Measurements from ENCODE around the gene P2RY14. TPM values are rescaled to one million over a fixed set of nuclear protein-coding genes. Genes with fewer than 3 reads are reported as not detected.

Gene P2RY14
- polyA plus RNA-seq, 1 donor: 2.8 TPM

- no peaks in the 10 kb centered on the region for H3K9me3 ChIP-seq (ENCODE audit: control insufficient read depth, low read depth, low read length)
- DNase-seq: no peak
- no peaks in the 10 kb centered on the region for H3K36me3 ChIP-seq (ENCODE audit: control insufficient read depth, insufficient read depth, low read length)
- H3K4me1 ChIP-seq (ENCODE audit: control insufficient read depth, insufficient read depth, low read length): no peaks in the 10 kb centered on the region
- no peaks in the 10 kb centered on the region for H3K27me3 ChIP-seq (ENCODE audit: control insufficient read depth, insufficient read depth, low read length)
- no peak overlapping the region for H3K4me3 ChIP-seq (ENCODE audit: low read length)
- no CpG with 5 or more reads among the region's 2 CpGs for WGBS (ENCODE audit: insufficient coverage, low lambda C conversion rate)
- no peak overlapping the region for H3K27ac ChIP-seq (ENCODE audit: low read length)
These were observed 36.8 kb upstream of the P2RY14 start for GRCh38 chr3:151315136-151315535.

- Histone ChIP-seq H3K27ac (ENCODE audit: low read length) (no peak overlapping the region), H3K27me3 (ENCODE audit: control insufficient read depth, insufficient read depth, low read length) (no peaks in the 10 kb centered on the region), H3K4me3 (ENCODE audit: low read length) (no peak overlapping the region), H3K36me3 (ENCODE audit: control insufficient read depth, insufficient read depth, low read length) (no peaks in the 10 kb centered on the region), H3K9me3 (ENCODE audit: control insufficient read depth, low read depth, low read length) (no peaks in the 10 kb centered on the region), H3K4me1 (ENCODE audit: control insufficient read depth, insufficient read depth, low read length) (no peaks in the 10 kb centered on the region)
- WGBS (ENCODE audit: insufficient coverage, low lambda C conversion rate): no CpG with 5 or more reads among the region's 5 CpGs
- no peak for DNase-seq
These were observed 36.3 kb upstream of the P2RY14 start for GRCh38 chr3:151314593-151314992.

- H3K9me3 ChIP-seq (ENCODE audit: control insufficient read depth, low read depth, low read length): no peaks in the 10 kb centered on the region
- H3K36me3 ChIP-seq (ENCODE audit: control insufficient read depth, insufficient read depth, low read length): no peaks in the 10 kb centered on the region
- WGBS (ENCODE audit: insufficient coverage, low lambda C conversion rate): 100% methylated on average over 1 of the region's 2 CpGs
- H3K27ac ChIP-seq (ENCODE audit: low read length): no peak overlapping the region
- DNase-seq: no peak
- H3K4me1 ChIP-seq (ENCODE audit: control insufficient read depth, insufficient read depth, low read length): no peaks in the 10 kb centered on the region
- H3K4me3 ChIP-seq (ENCODE audit: low read length): no peak overlapping the region
- no peaks in the 10 kb centered on the region for H3K27me3 ChIP-seq (ENCODE audit: control insufficient read depth, insufficient read depth, low read length)
These were observed 35.8 kb upstream of the P2RY14 start for GRCh38 chr3:151314137-151314536.

DNA sequence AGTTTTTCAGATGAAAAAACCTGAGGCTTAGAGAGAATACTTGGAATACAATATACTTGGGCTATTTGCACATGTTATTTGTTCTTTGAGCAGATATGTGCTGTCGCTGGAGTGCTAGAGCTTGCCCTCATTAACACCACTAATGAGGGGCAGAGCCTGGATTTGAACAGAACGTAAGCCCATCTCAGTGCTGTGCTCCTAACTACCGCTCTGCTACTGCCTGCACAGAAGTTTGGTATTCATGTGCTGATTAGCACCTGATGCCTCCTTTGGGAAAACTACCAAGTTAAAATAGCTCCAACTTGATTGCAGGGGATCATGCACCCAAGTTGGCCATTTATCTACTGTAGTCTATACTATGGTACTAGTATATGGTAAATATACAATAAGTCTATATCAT lies 34.6 kb upstream of the P2RY14 start:
- Histone ChIP-seq H3K4me1 (ENCODE audit: control insufficient read depth, insufficient read depth, low read length) (no peaks in the 10 kb centered on the region), H3K36me3 (ENCODE audit: control insufficient read depth, insufficient read depth, low read length) (no peaks in the 10 kb centered on the region), H3K9me3 (ENCODE audit: control insufficient read depth, low read depth, low read length) (no peaks in the 10 kb centered on the region), H3K27ac (ENCODE audit: low read length) (no peak overlapping the region), H3K4me3 (ENCODE audit: low read length) (no peak overlapping the region), H3K27me3 (ENCODE audit: control insufficient read depth, insufficient read depth, low read length) (no peaks in the 10 kb centered on the region)
- no CpG with 5 or more reads among the region's 3 CpGs for WGBS (ENCODE audit: insufficient coverage, low lambda C conversion rate)
- DNase-seq: no peak

DNA sequence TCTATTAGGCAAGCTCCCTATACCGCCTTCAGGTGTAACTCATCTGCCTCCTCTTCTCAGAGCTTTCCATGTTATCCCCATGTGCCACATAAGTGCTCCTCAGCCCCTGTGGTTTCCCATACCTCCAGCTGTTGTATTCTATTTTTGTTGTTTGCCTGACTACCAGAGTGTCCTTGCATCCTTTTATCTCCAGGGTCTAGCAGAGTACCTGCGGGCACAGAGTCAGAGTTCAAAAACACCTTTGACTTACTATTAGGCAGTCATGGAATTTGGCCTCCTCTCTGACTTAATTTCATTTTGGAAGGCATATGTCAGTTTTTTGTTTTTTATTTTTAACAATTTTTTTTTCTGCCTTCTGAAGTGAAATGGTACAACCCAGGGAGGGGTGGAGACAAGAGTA lies 31.2 kb upstream of the P2RY14 start:
- no peaks in the 10 kb centered on the region for H3K4me1 ChIP-seq (ENCODE audit: control insufficient read depth, insufficient read depth, low read length)
- H3K36me3 ChIP-seq (ENCODE audit: control insufficient read depth, insufficient read depth, low read length): no peaks in the 10 kb centered on the region
- no peak overlapping the region for H3K4me3 ChIP-seq (ENCODE audit: low read length)
- no peaks in the 10 kb centered on the region for H3K27me3 ChIP-seq (ENCODE audit: control insufficient read depth, insufficient read depth, low read length)
- no peak overlapping the region for H3K27ac ChIP-seq (ENCODE audit: low read length)
- DNase-seq: no peak
- H3K9me3 ChIP-seq (ENCODE audit: control insufficient read depth, low read depth, low read length): no peaks in the 10 kb centered on the region
- WGBS (ENCODE audit: insufficient coverage, low lambda C conversion rate): no CpG with 5 or more reads among the region's 2 CpGs

DNA sequence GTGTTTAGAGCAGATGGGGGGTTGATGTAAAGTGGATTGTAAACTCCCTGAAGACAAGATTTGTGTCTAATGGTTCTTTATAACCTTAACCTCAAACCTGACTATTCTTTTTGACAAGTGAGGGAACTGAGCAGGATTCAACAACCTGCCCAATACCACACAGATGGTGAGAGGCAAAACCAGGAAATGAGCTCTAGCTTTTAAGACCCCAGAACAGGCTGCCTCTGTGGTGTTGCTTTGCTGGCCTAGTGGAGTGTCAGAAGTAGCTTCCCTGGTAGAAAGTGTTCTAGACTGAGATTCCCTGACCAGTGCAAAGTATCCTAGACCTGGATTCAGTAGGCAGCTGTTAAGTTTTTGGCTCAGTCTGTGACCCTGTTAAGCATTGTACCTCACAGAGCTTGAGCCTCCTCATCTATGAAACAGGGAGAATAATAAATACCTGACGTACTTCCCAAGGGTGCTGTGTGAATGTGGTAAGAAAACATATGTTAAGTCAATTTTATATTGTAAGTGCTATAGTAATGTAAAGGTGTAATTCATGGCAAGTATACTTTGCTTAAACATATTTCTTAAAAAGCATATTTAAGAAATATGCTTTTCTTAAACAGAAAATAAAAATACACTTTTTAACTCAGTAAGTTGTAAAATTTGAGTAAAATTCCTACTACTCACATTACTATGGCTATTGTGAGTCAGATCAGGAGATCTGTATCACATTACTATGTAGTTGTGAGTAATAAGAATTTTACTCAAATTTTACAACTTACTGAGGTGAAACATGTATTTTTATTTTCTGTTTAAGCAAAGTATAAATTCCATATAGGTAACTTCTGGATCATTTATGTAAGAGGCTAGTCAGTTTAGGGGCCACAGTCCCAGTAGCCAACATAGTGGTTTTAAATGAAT lies 29.5 kb upstream of the P2RY14 start:
- DNase-seq: no peak
- H3K4me1 ChIP-seq (ENCODE audit: control insufficient read depth, insufficient read depth, low read length): no peaks in the 10 kb centered on the region
- H3K9me3 ChIP-seq (ENCODE audit: control insufficient read depth, low read depth, low read length): no peaks in the 10 kb centered on the region
- no peaks in the 10 kb centered on the region for H3K36me3 ChIP-seq (ENCODE audit: control insufficient read depth, insufficient read depth, low read length)
- H3K27me3 ChIP-seq (ENCODE audit: control insufficient read depth, insufficient read depth, low read length): no peaks in the 10 kb centered on the region
- H3K4me3 ChIP-seq (ENCODE audit: low read length): no peak overlapping the region
- no peak overlapping the region for H3K27ac ChIP-seq (ENCODE audit: low read length)
- WGBS (ENCODE audit: insufficient coverage, low lambda C conversion rate): 100% methylated on average over 1 of the region's 1 CpG

DNA sequence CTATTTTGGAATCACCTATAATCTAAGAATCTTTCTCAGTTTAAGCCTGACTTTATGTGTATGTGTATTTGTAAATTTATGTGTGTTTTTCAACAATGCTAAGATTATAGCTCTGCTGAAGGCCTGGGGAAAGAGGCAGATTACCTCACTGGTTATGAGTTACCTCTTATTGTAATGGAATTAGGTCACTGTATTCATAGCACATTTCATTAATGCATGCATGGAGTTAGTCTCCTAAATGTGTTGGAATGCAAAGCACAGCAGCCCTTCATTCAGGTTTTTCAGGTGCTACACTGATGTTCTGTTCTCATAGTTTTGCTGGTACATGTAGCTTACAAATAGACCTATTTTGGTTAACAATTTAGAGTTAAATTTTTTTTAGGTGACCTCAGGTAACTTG lies 28.8 kb upstream of the P2RY14 start:
- Histone ChIP-seq H3K27me3 (ENCODE audit: control insufficient read depth, insufficient read depth, low read length) (no peaks in the 10 kb centered on the region), H3K4me1 (ENCODE audit: control insufficient read depth, insufficient read depth, low read length) (no peaks in the 10 kb centered on the region), H3K36me3 (ENCODE audit: control insufficient read depth, insufficient read depth, low read length) (no peaks in the 10 kb centered on the region), H3K4me3 (ENCODE audit: low read length) (no peak overlapping the region), H3K27ac (ENCODE audit: low read length) (no peak overlapping the region), H3K9me3 (ENCODE audit: control insufficient read depth, low read depth, low read length) (no peaks in the 10 kb centered on the region)
- no peak for DNase-seq

- Histone ChIP-seq H3K36me3 (ENCODE audit: control insufficient read depth, insufficient read depth, low read length) (no peaks in the 10 kb centered on the region), H3K4me3 (ENCODE audit: low read length) (no peak overlapping the region), H3K27me3 (ENCODE audit: control insufficient read depth, insufficient read depth, low read length) (no peaks in the 10 kb centered on the region), H3K9me3 (ENCODE audit: control insufficient read depth, low read depth, low read length) (no peaks in the 10 kb centered on the region), H3K27ac (ENCODE audit: low read length) (no peak overlapping the region), H3K4me1 (ENCODE audit: control insufficient read depth, insufficient read depth, low read length) (no peaks in the 10 kb centered on the region)
- no peak for DNase-seq
- WGBS (ENCODE audit: insufficient coverage, low lambda C conversion rate): 60% methylated on average over 1 of the region's 6 CpGs
These were observed 27.9 kb upstream of the P2RY14 start for GRCh38 chr3:151306168-151306810.

- no CpG with 5 or more reads among the region's 4 CpGs for WGBS (ENCODE audit: insufficient coverage, low lambda C conversion rate)
- H3K4me1 ChIP-seq (ENCODE audit: control insufficient read depth, insufficient read depth, low read length): no peaks in the 10 kb centered on the region
- no peaks in the 10 kb centered on the region for H3K27me3 ChIP-seq (ENCODE audit: control insufficient read depth, insufficient read depth, low read length)
- no peak for DNase-seq
- no peaks in the 10 kb centered on the region for H3K36me3 ChIP-seq (ENCODE audit: control insufficient read depth, insufficient read depth, low read length)
- no peaks in the 10 kb centered on the region for H3K9me3 ChIP-seq (ENCODE audit: control insufficient read depth, low read depth, low read length)
- H3K4me3 ChIP-seq (ENCODE audit: low read length): no peak overlapping the region
- no peak overlapping the region for H3K27ac ChIP-seq (ENCODE audit: low read length)
These were observed 27.4 kb upstream of the P2RY14 start for GRCh38 chr3:151305775-151306151.

DNA sequence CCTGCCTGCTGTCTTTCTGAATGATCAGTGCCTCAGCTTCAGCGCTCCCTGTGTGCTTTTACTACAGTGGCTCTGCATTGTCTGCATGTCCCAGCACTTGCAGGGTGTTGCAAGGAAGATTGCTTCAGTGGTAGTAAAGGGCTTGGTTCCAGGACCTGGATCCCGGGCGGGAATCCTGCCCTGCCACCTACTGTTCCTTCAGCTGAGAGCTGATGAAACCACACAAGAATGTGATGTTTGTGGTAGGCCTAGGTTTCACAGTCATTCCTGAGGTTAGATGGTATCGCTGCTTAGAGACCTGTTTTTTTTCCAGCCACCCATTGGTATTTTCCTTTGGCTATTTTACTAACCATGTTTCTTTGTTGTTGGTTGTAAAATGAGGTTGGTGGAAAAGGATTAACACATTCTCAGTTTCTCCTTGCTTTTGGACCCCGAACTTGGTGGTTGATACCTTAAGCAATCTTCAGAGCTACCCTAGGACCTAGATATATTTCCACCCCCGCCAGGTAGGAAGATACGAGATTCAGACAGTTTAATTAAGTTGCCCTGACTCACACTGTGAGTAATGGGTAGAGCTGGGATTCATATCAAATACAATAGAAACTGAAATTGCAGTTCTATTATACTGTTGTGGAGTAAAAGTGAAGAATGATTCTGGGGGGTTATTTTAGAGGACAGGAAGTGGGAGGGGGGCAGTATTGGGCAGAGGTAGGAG lies 26.9 kb upstream of the P2RY14 start:
- H3K4me3 ChIP-seq (ENCODE audit: low read length): no peak overlapping the region
- H3K4me1 ChIP-seq (ENCODE audit: control insufficient read depth, insufficient read depth, low read length): no peaks in the 10 kb centered on the region
- DNase-seq: peak; percentile 59 to 70
- WGBS (ENCODE audit: insufficient coverage, low lambda C conversion rate): no CpG with 5 or more reads among the region's 7 CpGs
- no peak overlapping the region for H3K27ac ChIP-seq (ENCODE audit: low read length)
- H3K36me3 ChIP-seq (ENCODE audit: control insufficient read depth, insufficient read depth, low read length): no peaks in the 10 kb centered on the region
- no peaks in the 10 kb centered on the region for H3K27me3 ChIP-seq (ENCODE audit: control insufficient read depth, insufficient read depth, low read length)
- no peaks in the 10 kb centered on the region for H3K9me3 ChIP-seq (ENCODE audit: control insufficient read depth, low read depth, low read length)
